ENCODE measurements around the gene WDFY2.
"Not testable (repeated sequence)": the region's sequence is repeated elsewhere in the genome, so short reads cannot be mapped to it uniquely, and the experiment has no call there.

WDFY2 gene

GRCh38 chr13:51541037-51541436 is 43.2 kb upstream of the WDFY2 start:
- no peaks in the 10 kb centered on the region for H3F3A ChIP-seq (ENCODE audit: insufficient read depth)
- no peaks in the 10 kb centered on the region for H3K36me3 ChIP-seq (ENCODE audit: low read length)
- no peaks in the 10 kb centered on the region for H3K9me2 ChIP-seq (replicated peaks; ENCODE audit: insufficient read depth, low read length)
- TF ChIP-seq EZH2phosphoT487 (conservative IDR thresholded peaks at IDR 0.05; ENCODE audit: low read length) (no peak), CTCF (IDR thresholded peaks at IDR 0.05; ENCODE audit: insufficient read depth, low read length, poor library complexity, severe bottlenecking) (no peak)
- no peak overlapping the region for H3K4me2 ChIP-seq (ENCODE audit: low read depth, low read length, poor library complexity, severe bottlenecking)
- H3K9ac ChIP-seq (ENCODE audit: low read length): no peak overlapping the region
- no peak overlapping the region for H3K27ac ChIP-seq (ENCODE audit: low read depth, low read length)
- H3K9me3 ChIP-seq (ENCODE audit: insufficient read depth, low read length): no peaks in the 10 kb centered on the region
- no peak overlapping the region for H3K4me3 ChIP-seq (ENCODE audit: insufficient read depth, low read length, poor library complexity, severe bottlenecking)
- H3K79me2 ChIP-seq (ENCODE audit: insufficient read depth, low read length): no peaks in the 10 kb centered on the region
- H2AFZ ChIP-seq (ENCODE audit: low read depth, low read length, severe bottlenecking): no peak overlapping the region
- no peaks in the 10 kb centered on the region for H4K20me1 ChIP-seq (ENCODE audit: low read depth, low read length)
- no peaks in the 10 kb centered on the region for H3K27me3 ChIP-seq (ENCODE audit: low read length)

GRCh38 chr13:51541809-51542258 is 42.4 kb upstream of the WDFY2 start:
- TF ChIP-seq CTCF (IDR thresholded peaks at IDR 0.05; ENCODE audit: insufficient read depth, low read length, poor library complexity, severe bottlenecking) (no peak), EZH2phosphoT487 (conservative IDR thresholded peaks at IDR 0.05; ENCODE audit: low read length) (no peak)

GRCh38 chr13:51542346-51543242 is 41.7 kb upstream of the WDFY2 start:
- Histone ChIP-seq H3F3A (ENCODE audit: insufficient read depth) (no peaks in the 10 kb centered on the region), H3K9me2 (replicated peaks; ENCODE audit: insufficient read depth, low read length) (no peaks in the 10 kb centered on the region), H3K9me3 (ENCODE audit: insufficient read depth, low read length) (no peaks in the 10 kb centered on the region), H3K79me2 (ENCODE audit: insufficient read depth, low read length) (no peaks in the 10 kb centered on the region), H2AFZ (ENCODE audit: low read depth, low read length, severe bottlenecking) (no peak overlapping the region), H3K27ac (ENCODE audit: low read depth, low read length) (no peak overlapping the region), H4K20me1 (ENCODE audit: low read depth, low read length) (no peaks in the 10 kb centered on the region), H3K36me3 (ENCODE audit: low read length) (no peaks in the 10 kb centered on the region), H3K9ac (ENCODE audit: low read length) (no peak overlapping the region), H3K27me3 (ENCODE audit: low read length) (no peaks in the 10 kb centered on the region), H3K4me3 (ENCODE audit: insufficient read depth, low read length, poor library complexity, severe bottlenecking) (no peak overlapping the region), H3K4me2 (ENCODE audit: low read depth, low read length, poor library complexity, severe bottlenecking) (no peak overlapping the region)
- no peak for TF ChIP-seq CTCF (IDR thresholded peaks at IDR 0.05; ENCODE audit: insufficient read depth, low read length, poor library complexity, severe bottlenecking)
- no peak for TF ChIP-seq EZH2phosphoT487 (conservative IDR thresholded peaks at IDR 0.05; ENCODE audit: low read length)

More at GRCh38 chr13:51541809-51542258, 42.4 kb upstream of the WDFY2 start:
- Histone ChIP-seq H3K27me3 (ENCODE audit: low read length) (no peaks in the 10 kb centered on the region), H3K27ac (ENCODE audit: low read depth, low read length) (no peak overlapping the region), H2AFZ (ENCODE audit: low read depth, low read length, severe bottlenecking) (no peak overlapping the region), H3K4me3 (ENCODE audit: insufficient read depth, low read length, poor library complexity, severe bottlenecking) (no peak overlapping the region), H3K9me2 (replicated peaks; ENCODE audit: insufficient read depth, low read length) (no peaks in the 10 kb centered on the region), H3K9ac (ENCODE audit: low read length) (no peak overlapping the region), H3K36me3 (ENCODE audit: low read length) (no peaks in the 10 kb centered on the region), H3F3A (ENCODE audit: insufficient read depth) (no peaks in the 10 kb centered on the region), H3K79me2 (ENCODE audit: insufficient read depth, low read length) (no peaks in the 10 kb centered on the region), H4K20me1 (ENCODE audit: low read depth, low read length) (no peaks in the 10 kb centered on the region), H3K4me2 (ENCODE audit: low read depth, low read length, poor library complexity, severe bottlenecking) (no peak overlapping the region), H3K9me3 (ENCODE audit: insufficient read depth, low read length) (no peaks in the 10 kb centered on the region)

DNA sequence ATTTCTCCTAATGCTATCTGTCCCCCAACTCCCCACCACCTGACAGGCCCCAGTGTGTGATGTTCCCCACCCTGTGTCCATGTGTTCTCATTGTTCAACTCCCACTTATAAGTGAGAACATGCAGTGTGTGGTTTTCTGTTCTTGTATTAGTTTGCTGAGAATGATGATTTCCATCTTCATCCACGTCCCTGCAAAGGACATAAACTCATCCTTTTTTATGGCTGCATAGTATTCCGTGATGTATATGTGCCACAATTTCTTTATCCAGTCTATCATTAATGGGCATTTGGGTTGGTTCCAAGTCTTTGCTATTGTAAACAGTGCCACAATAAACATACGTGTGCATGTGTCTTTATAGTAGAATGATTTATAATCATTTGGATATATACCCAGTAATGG is 38.8 kb upstream of the WDFY2 start:
- not testable (repeated sequence) for H2AFZ ChIP-seq (ENCODE audit: low read depth, low read length, severe bottlenecking); H3K27me3 ChIP-seq (ENCODE audit: low read length); H3K4me2 ChIP-seq (ENCODE audit: low read depth, low read length, poor library complexity, severe bottlenecking); H3K9me3 ChIP-seq (ENCODE audit: insufficient read depth, low read length); H3K79me2 ChIP-seq (ENCODE audit: insufficient read depth, low read length); H3K9ac ChIP-seq (ENCODE audit: low read length); H3K9me2 ChIP-seq (replicated peaks; ENCODE audit: insufficient read depth, low read length); H3F3A ChIP-seq (ENCODE audit: insufficient read depth); H3K36me3 ChIP-seq (ENCODE audit: low read length); H4K20me1 ChIP-seq (ENCODE audit: low read depth, low read length); H3K4me3 ChIP-seq (ENCODE audit: insufficient read depth, low read length, poor library complexity, severe bottlenecking); H3K27ac ChIP-seq (ENCODE audit: low read depth, low read length)
